ENCODE data around the gene SMIM10L2A. TPM values are rescaled to one million over a fixed set of nuclear protein-coding genes. Genes with fewer than 3 reads are reported as not detected.
"Not testable (repeated sequence)": the region's sequence is repeated elsewhere in the genome, so short reads cannot be mapped to it uniquely, and the experiment has no call there.

The SMIM10L2A gene
- 1.3 and 1.4 TPM in 2 replicates for total RNA-seq (2014; rRNA removed; shearing (Covaris generic); ENCODE audit: low replicate concordance)

- peak; percentile 54 for DNase-seq (ENCODE audit: low read depth)
- in situ Hi-C loops (cut with HindIII; ENCODE audit: low pct_unique_long_range_greater_than_20kb, low sequenced_read_pairs): no loop called here
Measured at GRCh38 chrX:135421932-135422809, at the start of gene SMIM10L2A. Gene SMIM10L2A (plus strand): TSS chrX:135421944. CDS start chrX:135422132, 188 bp downstream.

- DNase-seq (ENCODE audit: low read depth): no peak
- in situ Hi-C loops (cut with HindIII; ENCODE audit: low pct_unique_long_range_greater_than_20kb, low sequenced_read_pairs): no loop called here
Measured at GRCh38 chrX:135373357-135373756, 48.4 kb upstream of the SMIM10L2A start.

GRCh38 chrX:135382260-135382659 lies 39.5 kb upstream of the SMIM10L2A start:
- no peak for DNase-seq (ENCODE audit: low read depth)
- in situ Hi-C loops (cut with HindIII; ENCODE audit: low pct_unique_long_range_greater_than_20kb, low sequenced_read_pairs): no loop called here

GRCh38 chrX:135383249-135383648 lies 38.5 kb upstream of the SMIM10L2A start:
- DNase-seq (ENCODE audit: low read depth): no peak
- in situ Hi-C loops (cut with HindIII; ENCODE audit: low pct_unique_long_range_greater_than_20kb, low sequenced_read_pairs): no loop called here

- in situ Hi-C loops (cut with HindIII; ENCODE audit: low pct_unique_long_range_greater_than_20kb, low sequenced_read_pairs): no loop called here
- no peak for DNase-seq (ENCODE audit: low read depth)
Measured at GRCh38 chrX:135384161-135384836, 37.4 kb upstream of the SMIM10L2A start.

- no peak for DNase-seq (ENCODE audit: low read depth)
- in situ Hi-C loops (cut with HindIII; ENCODE audit: low pct_unique_long_range_greater_than_20kb, low sequenced_read_pairs): no loop called here
Measured at GRCh38 chrX:135388841-135389240, 32.9 kb upstream of the SMIM10L2A start.

GRCh38 chrX:135389243-135389642 lies 32.5 kb upstream of the SMIM10L2A start:
- no peak for DNase-seq (ENCODE audit: low read depth)
- in situ Hi-C loops (cut with HindIII; ENCODE audit: low pct_unique_long_range_greater_than_20kb, low sequenced_read_pairs): no loop called here

- peak; percentile 63 for DNase-seq (ENCODE audit: low read depth)
- in situ Hi-C loops (cut with HindIII; ENCODE audit: low pct_unique_long_range_greater_than_20kb, low sequenced_read_pairs): no loop called here
Measured at GRCh38 chrX:135389717-135390116, 32.0 kb upstream of the SMIM10L2A start.

- in situ Hi-C loops (cut with HindIII; ENCODE audit: low pct_unique_long_range_greater_than_20kb, low sequenced_read_pairs): no loop called here
Measured at GRCh38 chrX:135391734-135392133, 30.0 kb upstream of the SMIM10L2A start.

GRCh38 chrX:135393051-135393450 lies 28.7 kb upstream of the SMIM10L2A start:
- no peak for DNase-seq (ENCODE audit: low read depth)
- in situ Hi-C loops (cut with HindIII; ENCODE audit: low pct_unique_long_range_greater_than_20kb, low sequenced_read_pairs): no loop called here

More at GRCh38 chrX:135391734-135392133, 30.0 kb upstream of the SMIM10L2A start:
- DNase-seq (ENCODE audit: low read depth): no peak

- in situ Hi-C loops (cut with HindIII; ENCODE audit: low pct_unique_long_range_greater_than_20kb, low sequenced_read_pairs): no loop called here
- no peak for DNase-seq (ENCODE audit: low read depth)
Measured at GRCh38 chrX:135395064-135395463, 26.7 kb upstream of the SMIM10L2A start.

GRCh38 chrX:135396109-135396508 lies 25.6 kb upstream of the SMIM10L2A start:
- DNase-seq (ENCODE audit: low read depth): peak; percentile 4
- in situ Hi-C loops (cut with HindIII; ENCODE audit: low pct_unique_long_range_greater_than_20kb, low sequenced_read_pairs): no loop called here

GRCh38 chrX:135396566-135396965 lies 25.2 kb upstream of the SMIM10L2A start:
- in situ Hi-C loops (cut with HindIII; ENCODE audit: low pct_unique_long_range_greater_than_20kb, low sequenced_read_pairs): no loop called here
- DNase-seq (ENCODE audit: low read depth): no peak

GRCh38 chrX:135397652-135398051 lies 24.1 kb upstream of the SMIM10L2A start:
- in situ Hi-C loops (cut with HindIII; ENCODE audit: low pct_unique_long_range_greater_than_20kb, low sequenced_read_pairs): no loop called here
- DNase-seq (ENCODE audit: low read depth): no peak

GRCh38 chrX:135403374-135403773 lies 18.4 kb upstream of the SMIM10L2A start:
- DNase-seq (ENCODE audit: low read depth): no peak
- in situ Hi-C loops (cut with HindIII; ENCODE audit: low pct_unique_long_range_greater_than_20kb, low sequenced_read_pairs): no loop called here

- DNase-seq (ENCODE audit: low read depth); in situ Hi-C loops (cut with HindIII; ENCODE audit: low pct_unique_long_range_greater_than_20kb, low sequenced_read_pairs): not testable (repeated sequence)
Measured at GRCh38 chrX:135406428-135406827, 15.3 kb upstream of the SMIM10L2A start.

GRCh38 chrX:135408794-135409193 lies 12.9 kb upstream of the SMIM10L2A start:
- DNase-seq (ENCODE audit: low read depth): no peak
- in situ Hi-C loops (cut with HindIII; ENCODE audit: low pct_unique_long_range_greater_than_20kb, low sequenced_read_pairs): no loop called here

- DNase-seq (ENCODE audit: low read depth): peak; percentile 1
- in situ Hi-C loops (cut with HindIII; ENCODE audit: low pct_unique_long_range_greater_than_20kb, low sequenced_read_pairs): no loop called here
Measured at GRCh38 chrX:135410861-135411627, 10.7 kb upstream of the SMIM10L2A start.

GRCh38 chrX:135411893-135412292 lies 9.9 kb upstream of the SMIM10L2A start:
- in situ Hi-C loops (cut with HindIII; ENCODE audit: low pct_unique_long_range_greater_than_20kb, low sequenced_read_pairs): no loop called here
- peak; percentile 77 for DNase-seq (ENCODE audit: low read depth)

Data from Caki2 (cell line).